ENCODE measurements around the gene NAA38.
"Not testable (repeated sequence)": the region's sequence is repeated elsewhere in the genome, so short reads cannot be mapped to it uniquely, and the experiment has no call there.

NAA38 gene

DNA sequence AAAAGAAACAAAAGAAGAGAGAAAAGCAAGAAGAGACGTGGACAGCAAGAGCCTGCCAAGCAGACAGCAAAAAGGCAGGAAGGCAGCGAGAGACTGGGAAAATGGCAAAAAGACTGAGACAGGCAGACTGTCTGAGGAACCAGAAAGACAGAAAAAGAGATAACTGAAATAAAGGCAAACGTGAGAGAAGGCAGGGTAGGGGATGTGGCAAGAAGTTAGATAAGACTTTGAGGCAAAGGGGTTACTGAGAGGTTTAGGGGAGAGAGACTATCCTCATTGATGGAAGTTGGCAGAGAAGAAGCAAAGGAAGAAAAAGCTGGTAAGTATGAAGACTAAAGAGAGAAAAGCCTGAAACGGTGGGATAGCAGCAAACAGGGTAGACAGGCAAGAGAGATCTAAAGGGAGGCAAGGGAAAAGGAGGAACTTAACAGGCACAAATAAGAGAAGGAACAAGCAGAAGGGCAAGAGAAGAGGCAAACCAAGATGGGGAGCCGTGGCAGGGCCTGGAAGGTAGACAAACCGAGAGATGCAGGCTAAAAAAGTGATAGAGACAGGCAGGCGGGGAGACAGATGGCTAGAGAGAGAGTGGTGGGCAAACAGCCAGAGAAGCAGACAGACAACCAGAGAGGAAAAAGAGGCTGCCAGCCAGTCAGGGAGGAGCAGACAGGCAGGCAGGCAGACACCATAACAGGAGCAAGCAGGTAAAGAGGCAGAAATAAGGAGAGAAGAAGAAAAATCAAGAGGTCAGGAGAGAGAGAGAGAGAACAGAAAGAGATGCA lies 24.1 kb upstream of the NAA38 start:
- FAIRE-seq = no peak

DNA sequence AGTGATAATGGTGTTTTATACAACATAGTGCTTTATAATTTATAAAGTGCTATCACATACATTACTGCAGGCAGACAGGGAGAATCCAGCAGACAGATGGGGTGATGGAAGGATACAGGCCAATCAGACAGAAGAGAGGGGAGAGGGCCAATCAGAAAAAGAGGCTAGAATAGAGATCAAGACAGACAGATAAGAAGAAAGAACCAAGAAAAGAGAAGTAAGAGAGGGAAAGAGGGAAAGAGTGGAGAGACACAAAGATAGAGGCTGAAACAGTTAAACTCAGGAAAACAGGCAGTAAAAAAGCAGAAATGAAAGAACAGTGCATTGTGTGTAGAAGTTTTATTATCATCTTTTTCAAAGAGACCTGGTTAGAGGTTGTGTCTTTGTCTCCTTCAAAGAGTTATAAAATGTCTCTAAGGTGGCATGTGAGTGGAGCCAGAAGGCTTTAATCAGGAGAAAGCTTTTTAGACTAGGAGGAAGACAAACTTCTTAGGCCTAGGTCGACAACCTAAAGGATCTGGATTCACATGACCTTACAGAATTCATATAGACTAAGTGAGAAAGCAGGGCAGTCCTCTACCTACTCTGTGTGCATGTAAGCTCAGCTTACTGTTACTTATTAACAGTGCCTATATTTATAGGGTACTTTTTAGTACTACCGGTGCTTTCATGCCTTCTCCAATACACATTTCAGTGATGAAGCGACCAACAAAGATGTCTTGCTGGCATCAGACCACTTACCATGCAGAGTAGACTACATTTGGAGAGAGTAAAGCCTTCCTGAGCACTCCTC lies 22.9 kb upstream of the NAA38 start:
- no peak for FAIRE-seq

DNA sequence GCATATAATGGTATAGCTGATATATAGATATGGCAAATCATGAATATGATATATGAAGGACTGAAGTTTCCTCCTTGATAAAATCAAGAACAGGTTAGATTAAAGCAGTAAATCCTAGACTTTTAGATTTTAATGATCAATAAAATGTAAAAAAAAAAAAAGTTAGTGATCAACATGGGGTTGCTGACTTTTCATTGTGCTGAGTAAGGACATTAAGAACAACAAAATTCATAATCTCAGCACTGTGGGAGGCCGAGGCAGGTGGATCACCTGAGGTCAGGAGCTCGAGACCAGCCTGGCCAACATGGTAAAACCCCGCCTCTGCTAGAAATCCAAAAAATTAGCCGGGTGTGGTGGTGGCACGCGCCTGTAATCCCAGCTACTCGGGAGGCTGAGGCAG lies 20.9 kb upstream of the NAA38 start:
- no peak for FAIRE-seq

DNA sequence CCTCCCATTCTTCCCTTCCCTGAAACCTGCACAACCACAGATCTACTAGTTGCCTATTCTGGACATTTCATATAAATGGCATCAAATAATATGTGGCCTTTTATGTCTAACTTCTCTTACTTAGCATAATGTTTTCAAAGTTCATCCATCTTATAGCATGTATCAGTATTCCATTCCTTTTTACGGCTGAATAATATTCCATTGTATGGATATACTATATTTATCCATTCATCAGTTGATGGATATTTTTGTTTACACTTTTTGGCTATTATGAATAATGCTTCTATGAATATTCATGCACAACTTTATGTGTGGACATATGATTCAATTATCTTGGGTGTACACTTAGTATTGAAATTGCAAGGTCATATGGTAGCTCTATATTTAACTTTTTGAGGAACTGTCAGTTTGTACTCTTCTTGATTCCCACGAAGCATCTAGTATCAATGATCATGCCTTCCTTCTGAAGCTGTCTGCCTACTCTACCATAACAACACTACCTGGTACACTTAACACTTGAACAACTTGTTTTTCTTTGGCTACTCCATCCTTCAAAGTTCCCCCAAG lies 18.5 kb upstream of the NAA38 start:
- no peak for FAIRE-seq

DNA sequence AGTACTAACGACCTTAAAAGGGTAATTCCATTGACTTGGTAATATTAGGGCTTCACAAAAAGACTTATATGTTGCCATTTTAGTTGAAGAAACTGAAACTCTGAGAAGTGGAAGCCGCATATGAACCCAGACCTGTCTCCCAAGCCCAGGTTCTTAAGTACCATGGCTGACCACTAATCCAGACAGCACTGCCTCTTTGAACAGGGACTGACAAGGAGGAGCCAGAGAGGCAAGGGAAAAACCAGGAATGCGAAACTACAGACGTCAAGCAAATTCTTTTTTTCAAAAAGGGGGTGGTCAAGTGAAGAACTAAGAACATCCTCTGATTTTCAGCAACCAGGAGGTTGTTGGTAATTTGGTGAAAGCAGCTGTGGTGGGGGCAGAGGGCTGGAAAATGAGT lies 15.7 kb upstream of the NAA38 start:
- FAIRE-seq = no peak

DNA sequence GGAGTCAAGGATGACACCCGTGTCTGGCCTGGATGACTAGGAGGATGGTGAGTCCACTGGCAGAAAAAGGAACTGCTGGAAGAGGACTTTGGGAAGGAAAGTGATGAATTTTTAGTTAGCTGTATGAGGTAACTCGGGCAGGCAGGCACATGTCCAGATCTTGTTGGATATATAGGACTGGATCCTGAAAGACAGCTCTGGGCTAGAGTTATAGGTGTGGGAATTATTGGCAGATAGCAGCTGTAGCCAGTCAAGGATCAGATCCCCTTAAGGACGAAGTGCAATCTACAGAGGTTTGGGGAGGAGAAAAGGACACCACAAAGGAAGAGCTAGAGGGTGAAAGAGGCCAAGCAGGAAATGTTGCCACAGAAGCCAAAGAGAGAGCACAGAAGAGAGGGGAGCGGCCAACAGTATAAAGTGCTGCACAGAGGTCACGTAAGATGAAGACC lies 10.5 kb upstream of the NAA38 start:
- no peak for FAIRE-seq

DNA sequence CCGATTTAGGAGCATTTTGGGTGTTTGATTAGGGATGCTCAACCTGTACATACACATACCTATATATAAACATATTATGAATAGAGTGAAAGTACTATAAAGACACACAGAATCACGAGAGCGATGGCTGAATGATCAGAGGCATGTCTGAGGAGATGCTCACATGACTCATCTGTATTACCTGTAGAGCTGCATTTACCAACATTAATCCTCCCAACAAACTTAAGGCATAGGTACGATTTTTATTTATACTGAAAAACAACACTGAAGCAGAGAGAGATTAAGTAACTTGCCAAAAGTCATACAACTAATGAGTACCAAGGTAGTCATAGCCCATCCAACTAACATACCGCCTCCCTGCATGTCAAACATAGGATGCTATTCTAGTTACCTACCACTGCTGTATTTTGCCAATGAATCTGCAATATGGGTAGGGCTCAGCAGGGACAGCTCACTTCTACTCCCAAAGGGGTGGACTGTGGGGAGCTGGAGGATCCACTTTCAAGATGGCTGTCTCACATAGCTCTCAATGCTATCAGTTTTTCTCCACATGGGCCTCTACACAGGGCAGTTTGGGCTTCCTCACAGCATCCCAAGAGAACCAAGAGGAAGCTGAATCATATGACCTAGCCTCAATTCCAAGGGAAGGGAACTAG lies 7.8 kb upstream of the NAA38 start:
- FAIRE-seq = no peak

DNA sequence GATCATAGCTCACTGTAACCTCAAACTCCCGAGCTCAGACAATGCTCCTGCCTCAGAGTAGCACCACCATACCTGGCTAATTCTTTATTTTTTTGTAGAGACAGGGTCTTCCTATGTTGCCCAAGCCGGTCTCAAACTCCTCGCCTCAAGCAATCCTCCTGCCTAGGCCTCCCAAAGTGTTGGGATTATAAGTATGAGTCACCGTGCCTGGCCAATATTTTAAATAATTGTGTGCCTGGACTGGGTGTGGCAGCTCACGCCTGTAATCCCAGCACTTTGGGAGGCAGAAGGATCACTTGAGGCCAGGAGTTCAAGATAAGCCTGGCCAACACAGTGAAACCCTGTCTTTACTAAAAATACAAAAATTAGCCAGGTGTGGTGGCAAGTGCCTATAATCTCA lies 7.0 kb upstream of the NAA38 start:
- not testable (repeated sequence) for FAIRE-seq

DNA sequence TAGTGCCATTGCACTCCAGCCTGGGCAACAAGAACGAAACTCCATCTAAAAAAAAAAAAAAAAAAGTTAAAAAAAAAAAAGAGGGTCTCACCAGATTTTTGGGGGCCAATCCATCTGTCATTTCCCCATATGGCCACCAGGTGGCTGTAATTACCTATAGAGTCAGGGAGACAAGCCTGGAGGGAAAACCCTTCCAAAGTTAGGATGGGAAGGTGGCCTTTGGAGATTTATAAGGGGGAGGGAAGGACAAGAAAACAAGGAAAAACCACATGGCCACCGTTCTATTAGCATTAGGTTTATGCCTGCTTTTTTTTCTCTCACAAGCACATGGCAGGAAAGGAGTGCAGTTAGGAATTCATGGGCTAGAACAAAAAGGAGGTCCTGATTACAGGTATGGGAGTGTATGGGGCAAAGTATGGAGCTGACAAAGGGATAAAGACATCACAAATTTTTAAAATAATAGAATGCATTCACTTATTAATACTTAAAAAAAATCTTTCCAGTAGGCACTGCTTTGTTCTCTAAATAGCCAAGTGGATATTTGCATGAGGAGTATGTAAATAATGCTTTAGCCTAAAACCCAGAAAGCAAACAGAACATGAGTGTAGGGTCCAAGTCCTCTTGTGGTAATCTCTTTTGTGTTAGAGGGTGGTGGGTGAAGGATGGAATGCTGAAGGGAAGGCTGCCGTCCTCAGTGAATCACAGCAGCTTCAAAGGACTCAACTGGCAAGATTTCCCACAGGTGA lies 5.5 kb upstream of the NAA38 start:
- FAIRE-seq = no peak

DNA sequence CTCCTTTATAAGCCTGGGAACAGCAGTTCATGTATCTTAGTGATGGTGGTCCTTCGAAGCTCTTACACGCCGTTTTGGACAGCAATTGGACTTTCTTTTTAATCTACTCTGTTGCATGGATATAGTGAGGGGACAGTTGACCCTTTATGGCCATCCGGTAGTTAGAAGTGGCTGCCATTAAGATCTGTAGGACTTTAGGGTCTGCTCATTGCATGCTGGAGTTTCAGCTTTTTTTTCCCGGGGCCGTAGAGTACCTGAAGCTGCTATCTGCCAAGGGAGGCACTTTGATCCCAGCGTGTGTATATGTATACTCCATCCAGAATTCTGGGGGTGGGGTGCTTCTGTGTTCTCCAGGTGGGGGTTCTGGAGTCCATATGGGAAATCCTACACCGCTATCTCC lies 1.7 kb upstream of the NAA38 start:
- no peak for FAIRE-seq

DNA sequence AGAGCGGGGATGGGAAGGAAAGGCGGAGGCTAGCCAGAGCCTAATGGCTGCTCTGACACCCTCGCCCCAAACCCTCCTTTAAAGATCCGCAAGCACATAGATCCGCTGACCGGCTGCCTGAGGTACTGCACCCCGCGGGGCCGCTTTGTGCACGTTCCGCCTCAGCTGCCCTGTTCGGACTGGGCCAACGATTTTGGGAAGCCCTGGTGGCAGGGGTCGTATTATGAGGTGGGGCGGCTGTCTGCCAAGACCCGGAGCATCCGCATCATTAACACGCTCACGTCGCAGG lies 1.1 kb upstream of the NAA38 start:
- no peak for FAIRE-seq

DNA sequence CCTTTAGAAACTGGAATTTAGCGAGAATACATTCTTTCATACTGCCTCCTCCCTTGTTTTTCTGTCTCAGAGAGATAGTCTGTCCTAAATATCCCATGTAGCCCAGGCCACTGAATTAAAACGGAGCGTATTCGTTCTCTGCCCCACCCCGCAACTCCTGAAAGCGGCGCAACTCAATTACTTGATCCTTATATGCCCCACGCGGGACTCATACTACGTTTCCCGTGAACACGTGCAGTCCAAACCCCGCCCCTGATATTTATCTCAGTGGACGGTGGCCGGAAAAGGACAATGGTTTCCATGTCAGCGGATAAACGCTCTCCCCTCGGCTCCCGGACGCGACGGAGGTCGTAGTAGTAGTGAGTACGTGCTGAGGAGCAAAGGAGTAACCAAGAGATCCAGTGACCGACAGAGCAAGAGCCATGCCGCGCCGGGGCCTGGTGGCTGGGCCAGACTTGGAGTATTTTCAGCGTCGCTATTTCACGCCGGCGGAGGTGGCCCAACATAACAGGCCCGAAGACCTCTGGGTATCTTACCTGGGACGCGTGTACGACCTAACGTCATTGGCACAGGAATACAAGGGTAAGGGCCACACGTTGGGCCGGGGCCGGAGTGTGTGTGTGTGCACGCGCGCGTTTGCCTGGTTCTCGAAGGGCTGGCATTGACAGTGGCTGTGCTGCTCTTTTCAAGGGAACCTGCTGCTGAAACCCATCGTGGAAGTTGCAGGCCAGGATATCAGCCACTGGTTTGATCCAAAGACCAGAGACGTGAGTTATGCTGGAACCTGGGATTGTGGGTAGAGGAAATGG lies 558 bp upstream of the NAA38 start, which contains the start of gene CYB5D1:
Gene CYB5D1, plus strand, starts transcription at position 291 of the 809 bp plus-strand sequence. Its CDS starts 132 bp downstream, at position 423.
- FAIRE-seq = no peak

DNA sequence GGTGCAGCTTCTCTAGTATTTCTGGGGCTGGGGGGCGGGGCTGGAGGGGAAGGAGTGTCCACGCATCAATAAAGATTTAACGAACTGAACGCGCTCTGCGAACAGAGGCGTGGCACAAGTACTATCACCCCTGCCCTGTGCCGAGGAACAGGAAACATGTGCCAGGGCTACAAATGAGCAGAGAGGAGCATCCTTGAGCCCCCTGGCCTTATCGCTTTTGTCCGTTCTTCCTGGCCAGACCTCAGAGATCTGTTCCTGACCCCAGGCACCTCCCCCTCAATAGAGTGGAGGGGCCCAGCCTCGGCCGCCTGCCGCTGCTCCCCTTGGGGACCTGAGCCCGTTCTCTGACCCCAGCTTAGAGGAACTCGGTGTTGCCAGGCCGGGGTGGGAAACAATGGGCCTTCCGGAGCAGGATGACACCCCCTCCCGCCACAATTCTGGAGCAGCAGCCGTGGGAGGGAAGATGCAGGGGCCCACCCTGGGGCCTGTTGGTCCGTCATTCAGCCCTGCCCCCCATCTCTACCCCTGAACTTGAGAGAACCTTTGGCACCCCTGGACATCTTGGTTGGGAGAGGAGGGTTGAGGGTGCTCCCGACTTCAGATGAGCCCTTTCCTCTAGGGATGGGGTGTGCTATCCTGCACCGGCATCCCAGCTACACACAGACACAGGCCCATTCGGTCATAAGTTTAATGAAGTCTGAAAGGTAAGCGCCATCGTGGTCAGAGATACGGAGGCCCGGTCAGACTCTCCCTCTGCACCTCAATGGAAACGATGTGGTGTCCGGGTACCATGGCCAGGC lies 1.1 kb downstream of the NAA38 start:
- FAIRE-seq = no peak

DNA sequence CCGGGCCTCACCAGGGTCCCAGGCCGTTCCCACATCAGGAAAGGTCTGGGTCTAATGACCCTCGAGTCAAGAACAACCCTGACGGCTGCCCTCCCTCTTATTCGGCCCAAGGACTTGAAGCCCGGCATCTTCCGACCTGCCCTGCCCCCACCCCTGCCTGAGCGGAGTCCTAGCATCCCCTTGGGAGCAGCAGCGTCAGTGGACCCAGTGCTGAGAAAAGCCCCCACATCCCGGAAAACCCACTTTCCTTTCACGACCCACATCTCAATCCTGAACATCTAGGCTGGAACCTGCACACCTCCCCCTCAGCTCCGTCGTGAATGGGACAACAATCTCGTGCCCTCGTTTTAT lies 1.7 kb downstream of the NAA38 start:
- no peak for FAIRE-seq

DNA sequence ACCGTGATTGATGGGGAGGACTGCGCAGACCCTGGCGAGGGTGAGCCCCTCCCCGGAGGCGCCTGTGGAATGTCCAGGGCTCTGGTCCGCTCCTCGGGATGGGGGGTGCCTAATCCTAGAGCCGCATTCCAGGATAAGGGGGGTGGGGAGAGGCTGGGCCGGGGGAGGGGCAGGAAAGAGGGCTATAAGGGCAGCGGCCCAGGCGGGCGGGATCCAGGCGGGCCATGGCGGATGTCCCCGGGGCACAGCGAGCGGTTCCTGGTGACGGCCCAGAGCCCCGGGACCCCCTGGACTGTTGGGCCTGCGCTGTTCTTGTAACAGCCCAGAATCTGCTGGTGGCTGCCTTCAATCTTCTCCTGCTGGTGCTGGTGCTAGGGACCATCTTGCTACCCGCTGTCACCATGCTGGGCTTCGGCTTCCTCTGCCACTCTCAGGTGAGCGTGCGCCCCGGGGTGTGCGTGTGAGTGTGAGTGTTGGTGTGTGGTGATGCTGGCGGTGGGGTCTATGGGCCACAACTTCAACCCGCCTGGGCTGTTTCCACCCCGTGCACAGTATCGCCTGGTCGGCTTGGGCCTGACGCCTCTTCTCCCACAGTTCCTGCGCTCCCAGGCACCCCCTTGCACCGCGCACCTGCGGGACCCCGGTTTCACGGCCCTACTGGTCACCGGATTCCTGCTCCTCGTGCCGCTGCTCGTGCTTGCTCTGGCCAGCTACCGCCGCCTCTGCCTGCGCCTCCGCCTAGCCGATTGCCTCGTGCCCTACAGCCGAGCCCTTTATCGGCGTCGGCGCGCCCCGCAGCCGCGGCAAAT lies 2.3 kb downstream of the NAA38 start, which contains the start of gene TMEM88:
Gene TMEM88, plus strand, starts transcription at position 216 of the 809 bp plus-strand sequence. Its CDS starts 9 bp downstream, at position 225.
- FAIRE-seq = no peak

DNA sequence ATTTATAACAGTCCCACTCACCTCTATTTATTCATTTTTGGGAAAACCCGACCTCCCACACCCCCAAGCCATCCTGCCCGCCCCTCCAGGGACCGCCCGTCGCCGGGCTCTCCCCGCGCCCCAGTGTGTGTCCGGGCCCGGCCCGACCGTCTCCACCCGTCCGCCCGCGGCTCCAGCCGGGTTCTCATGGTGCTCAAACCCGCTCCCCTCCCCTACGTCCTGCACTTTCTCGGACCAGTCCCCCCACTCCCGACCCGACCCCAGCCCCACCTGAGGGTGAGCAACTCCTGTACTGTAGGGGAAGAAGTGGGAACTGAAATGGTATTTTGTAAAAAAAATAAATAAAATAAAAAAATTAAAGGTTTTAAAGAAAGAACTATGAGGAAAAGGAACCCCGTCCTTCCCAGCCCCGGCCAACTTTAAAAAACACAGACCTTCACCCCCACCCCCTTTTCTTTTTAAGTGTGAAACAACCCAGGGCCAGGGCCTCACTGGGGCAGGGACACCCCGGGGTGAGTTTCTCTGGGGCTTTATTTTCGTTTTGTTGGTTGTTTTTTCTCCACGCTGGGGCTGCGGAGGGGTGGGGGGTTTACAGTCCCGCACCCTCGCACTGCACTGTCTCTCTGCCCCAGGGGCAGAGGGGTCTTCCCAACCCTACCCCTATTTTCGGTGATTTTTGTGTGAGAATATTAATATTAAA lies 3.1 kb downstream of the NAA38 start:
- FAIRE-seq = no peak

DNA sequence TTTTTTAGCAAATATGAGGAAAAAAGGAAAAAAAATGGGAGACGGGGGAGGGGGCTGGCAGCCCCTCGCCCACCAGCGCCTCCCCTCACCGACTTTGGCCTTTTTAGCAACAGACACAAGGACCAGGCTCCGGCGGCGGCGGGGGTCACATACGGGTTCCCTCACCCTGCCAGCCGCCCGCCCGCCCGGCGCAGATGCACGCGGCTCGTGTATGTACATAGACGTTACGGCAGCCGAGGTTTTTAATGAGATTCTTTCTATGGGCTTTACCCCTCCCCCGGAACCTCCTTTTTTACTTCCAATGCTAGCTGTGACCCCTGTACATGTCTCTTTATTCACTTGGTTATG lies 3.7 kb downstream of the NAA38 start:
- no peak for FAIRE-seq

DNA sequence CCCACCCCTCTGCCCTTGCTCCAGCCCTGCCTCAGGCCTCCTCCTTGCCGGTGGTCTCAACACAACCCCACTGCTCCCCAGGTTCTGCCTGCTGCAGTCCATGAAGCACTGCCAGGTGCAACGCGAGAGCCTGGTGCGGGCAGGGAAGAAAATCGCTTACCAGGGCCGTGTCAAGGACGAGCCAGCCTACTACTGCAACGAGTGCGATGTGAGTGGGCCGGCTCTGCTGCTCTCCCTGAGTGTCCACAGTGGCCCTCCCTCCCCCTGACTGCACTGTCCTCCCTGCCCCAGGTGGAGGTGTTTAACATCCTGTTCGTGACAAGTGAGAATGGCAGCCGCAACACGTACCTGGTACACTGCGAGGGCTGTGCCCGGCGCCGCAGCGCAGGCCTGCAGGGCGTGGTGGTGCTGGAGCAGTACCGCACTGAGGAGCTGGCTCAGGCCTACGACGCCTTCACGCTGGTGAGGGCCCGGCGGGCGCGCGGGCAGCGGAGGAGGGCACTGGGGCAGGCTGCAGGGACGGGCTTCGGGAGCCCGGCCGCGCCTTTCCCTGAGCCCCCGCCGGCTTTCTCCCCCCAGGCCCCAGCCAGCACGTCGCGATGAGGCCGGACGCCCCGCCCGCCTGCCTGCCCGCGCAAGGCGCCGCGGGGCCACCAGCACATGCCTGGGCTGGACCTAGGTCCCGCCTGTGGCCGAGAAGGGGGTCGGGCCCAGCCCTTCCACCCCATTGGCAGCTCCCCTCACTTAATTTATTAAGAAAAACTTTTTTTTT lies 4.3 kb downstream of the NAA38 start:
- no peak for FAIRE-seq

DNA sequence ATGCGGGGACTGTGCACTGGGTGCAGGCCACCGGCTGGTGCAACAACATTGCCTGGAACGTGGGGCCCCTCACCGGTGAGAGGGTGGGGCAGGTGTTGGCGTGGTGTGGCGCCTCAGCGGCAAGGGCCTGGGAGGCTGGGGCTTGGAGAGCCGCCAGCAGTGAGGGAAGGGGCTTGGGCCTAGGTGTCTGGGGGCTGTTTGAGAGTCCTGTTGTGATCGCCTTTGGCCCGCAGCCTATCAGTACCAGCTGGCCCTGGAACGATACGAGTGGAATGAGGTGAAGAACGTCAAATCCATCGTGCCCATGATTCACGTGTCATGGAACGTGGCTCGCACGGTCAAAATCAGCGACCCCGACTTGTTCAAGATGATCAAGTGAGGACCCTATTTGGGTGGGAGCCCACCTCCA lies 5.1 kb downstream of the NAA38 start:
- FAIRE-seq = no peak
